Measurements from ENCODE around the gene GMPS. TPM values are rescaled to one million over a fixed set of nuclear protein-coding genes. Genes with fewer than 3 reads are reported as not detected.
"Not testable (repeated sequence)": the region's sequence is repeated elsewhere in the genome, so short reads cannot be mapped to it uniquely, and the experiment has no call there.

The GMPS gene
- total RNA-seq, 1 donor from 2014 or later = 31.1 TPM

- no peak for DNase-seq (ENCODE audit: low spot score)
Observed at GRCh38 chr3:155872904-155873646, 2.6 kb downstream of the GMPS start.

DNA sequence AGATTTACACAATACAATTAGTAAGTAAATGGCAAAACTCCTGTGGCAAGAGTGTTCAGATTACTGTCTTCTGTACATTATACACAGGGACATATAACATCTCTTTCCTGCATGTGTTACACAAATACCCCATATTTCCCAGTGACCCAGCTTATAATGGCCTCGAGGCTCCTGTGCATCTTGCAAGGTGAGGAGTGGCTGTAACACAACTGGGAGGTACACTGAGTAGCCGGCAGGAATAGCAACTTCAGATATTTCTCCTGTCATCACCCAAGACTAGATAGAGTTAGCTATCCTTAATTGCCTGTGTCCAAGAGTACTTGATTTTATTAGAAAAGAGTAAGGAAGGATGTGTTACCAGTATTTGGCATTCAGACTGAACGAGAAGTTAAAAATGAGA lies 5.6 kb downstream of the GMPS start:
- DNase-seq (ENCODE audit: low spot score) = no peak

GRCh38 chr3:155876503-155876902 lies 6.1 kb downstream of the GMPS start:
- DNase-seq (ENCODE audit: low spot score) = no peak

GRCh38 chr3:155880286-155880685 lies 9.8 kb downstream of the GMPS start:
- no peak for DNase-seq (ENCODE audit: low spot score)

GRCh38 chr3:155884292-155884691 lies 13.8 kb downstream of the GMPS start:
- DNase-seq (ENCODE audit: low spot score) = no peak

DNA sequence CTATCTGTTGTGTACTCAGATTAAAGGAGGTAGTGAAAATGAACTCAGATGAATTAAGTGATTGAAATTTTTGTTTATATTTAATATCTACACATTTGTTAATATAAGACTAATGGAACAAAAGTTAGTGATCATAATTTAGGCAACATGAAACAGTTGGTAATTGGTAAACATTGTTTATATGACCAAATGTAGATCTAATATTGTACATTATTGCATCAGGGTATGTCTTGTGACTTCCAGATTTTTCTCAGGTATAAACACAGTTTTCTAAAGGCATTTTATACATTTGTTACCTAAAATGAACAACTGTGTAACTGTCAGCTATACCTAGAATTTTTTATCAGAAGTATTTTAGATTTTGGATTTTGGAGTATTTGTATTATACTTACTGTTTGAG lies 14.8 kb downstream of the GMPS start:
- no peak for DNase-seq (ENCODE audit: low spot score)

DNA sequence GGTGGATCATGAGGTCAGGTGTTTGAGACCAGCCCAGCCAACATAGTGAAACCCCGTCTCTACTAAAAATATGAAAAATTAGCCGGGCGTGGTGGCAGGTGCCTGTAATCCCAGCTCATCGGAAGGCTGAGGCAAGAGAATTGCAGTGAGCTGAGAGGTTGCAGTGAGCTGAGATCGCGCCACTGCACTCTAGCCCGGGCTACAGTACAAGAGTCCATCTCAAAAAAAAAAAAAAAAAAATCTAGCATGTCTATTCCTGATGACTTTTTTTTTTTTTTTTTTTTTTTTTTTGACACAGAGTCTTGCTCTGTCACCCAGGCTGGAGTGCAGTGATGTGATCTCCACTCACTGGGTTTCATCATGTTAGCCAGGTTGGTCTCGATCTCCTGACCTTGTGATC lies 15.9 kb downstream of the GMPS start:
- DNase-seq (ENCODE audit: low spot score) = not testable (repeated sequence)

DNA sequence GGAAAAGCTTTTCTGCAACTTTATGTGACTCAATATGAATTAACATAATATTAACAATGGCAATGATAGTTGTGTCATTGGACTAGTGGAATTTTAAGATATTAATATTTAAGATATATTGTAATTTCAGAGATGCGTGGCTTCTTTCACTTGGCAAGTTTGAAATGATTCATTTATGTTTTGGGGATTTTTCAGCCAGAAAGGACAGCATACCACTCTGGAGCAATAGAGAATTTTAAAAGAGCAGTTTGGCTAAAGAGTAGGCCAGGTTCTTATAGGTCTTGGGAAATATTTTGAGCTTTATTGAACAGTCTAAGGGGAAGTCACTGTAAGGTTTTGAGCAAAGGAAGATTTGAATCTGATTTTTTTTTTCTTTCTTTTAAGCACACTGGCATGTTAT lies 16.5 kb downstream of the GMPS start:
- no peak for DNase-seq (ENCODE audit: low spot score)

- DNase-seq (ENCODE audit: low spot score) = no peak
Observed at GRCh38 chr3:155889212-155889611, 18.8 kb downstream of the GMPS start.

DNA sequence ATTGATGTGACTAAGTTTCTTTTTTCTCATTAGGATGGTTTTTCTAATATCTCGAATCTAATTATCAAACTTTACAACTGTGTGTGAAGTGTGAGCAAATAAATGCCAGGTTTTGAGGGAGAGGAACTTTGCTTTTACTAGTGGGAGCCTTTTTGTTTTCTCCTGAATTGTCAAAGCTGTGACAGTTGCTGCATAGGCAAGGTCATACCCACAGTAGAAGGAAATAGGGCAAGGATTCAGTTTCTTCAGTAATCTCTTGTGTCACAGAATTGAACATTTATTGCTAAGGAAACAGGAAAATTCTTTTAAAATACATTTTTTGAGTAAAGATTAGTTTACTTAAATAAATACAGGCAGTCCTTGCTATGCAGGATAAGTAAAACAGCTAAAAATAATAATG lies 19.5 kb downstream of the GMPS start:
- no peak for DNase-seq (ENCODE audit: low spot score)

DNA sequence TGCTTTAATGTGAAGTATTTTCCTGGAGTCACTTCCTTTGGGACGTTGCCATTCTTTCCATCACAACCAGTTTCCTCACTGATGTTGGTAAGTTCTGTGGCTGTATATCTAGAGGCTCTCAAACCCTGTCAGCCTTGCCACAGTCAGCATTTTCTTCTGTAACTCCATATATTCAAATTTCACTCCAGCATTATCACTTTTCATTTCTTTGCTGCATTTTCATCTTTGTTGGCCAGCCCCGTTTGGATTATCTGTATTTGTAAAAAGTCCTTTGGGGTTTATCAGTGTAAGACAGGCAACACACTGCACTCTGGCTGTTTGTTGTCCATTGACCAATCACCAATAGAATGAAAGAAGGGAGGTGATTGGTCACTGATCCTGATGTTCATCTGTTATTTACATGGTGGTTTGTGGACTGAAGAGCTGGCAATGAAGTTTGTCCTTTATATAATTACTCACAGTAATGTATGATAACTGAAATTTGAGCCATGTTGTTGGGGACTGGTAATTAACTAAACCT lies 20.3 kb downstream of the GMPS start:
- peak; percentile 44 for DNase-seq (ENCODE audit: low spot score)

DNA sequence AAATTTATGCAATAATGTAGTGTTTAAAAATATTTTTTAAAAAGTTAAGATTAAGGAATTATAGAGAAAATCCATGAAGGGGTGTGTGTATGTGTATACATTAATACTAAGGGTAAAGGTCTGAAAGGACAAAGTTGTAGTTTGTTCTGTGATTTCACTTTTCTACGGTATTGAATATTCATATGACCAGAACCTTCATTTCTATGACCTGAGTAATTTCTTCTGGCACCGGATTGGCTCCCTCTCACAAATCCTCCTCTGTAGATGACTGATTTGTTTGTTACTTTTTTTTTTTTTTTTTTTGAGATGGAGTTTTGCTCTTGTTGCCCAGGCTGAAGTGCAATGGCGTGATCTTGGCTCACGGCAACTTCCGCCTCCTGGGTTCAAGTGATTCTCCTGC lies 20.9 kb downstream of the GMPS start:
- no peak for DNase-seq (ENCODE audit: low spot score)

GRCh38 chr3:155895379-155895900 lies 25.0 kb downstream of the GMPS start:
- no peak for DNase-seq (ENCODE audit: low spot score)

GRCh38 chr3:155906900-155907299 lies 36.5 kb downstream of the GMPS start:
- DNase-seq (ENCODE audit: low spot score) = no peak

DNA sequence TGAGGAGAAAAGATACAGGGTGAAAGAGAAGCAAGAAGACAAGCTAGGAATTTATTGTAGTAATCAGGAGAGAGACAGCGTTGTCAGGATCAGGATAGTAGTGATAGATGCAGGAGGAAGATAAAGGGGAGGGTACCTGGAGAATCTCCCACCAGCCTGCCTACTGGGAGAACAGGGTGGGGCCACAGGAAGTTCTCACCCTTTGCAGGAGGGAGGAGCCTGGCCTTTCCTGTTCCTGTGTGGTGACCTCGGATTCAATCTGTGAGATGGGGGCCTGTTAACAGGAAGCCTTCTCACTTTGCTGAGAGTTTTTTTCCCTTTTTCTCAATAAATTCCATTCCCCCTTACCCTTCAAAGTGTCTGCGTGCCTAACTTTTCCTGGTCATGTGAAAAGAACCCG lies 37.6 kb downstream of the GMPS start:
- no peak for DNase-seq (ENCODE audit: low spot score)

GRCh38 chr3:155908605-155909004 lies 38.2 kb downstream of the GMPS start:
- DNase-seq (ENCODE audit: low spot score) = no peak

- no peak for DNase-seq (ENCODE audit: low spot score)
Observed at GRCh38 chr3:155912090-155912489, 41.6 kb downstream of the GMPS start.

- DNase-seq (ENCODE audit: low spot score) = peak; percentile 46
Observed at GRCh38 chr3:155912579-155913190, 42.2 kb downstream of the GMPS start.

DNA sequence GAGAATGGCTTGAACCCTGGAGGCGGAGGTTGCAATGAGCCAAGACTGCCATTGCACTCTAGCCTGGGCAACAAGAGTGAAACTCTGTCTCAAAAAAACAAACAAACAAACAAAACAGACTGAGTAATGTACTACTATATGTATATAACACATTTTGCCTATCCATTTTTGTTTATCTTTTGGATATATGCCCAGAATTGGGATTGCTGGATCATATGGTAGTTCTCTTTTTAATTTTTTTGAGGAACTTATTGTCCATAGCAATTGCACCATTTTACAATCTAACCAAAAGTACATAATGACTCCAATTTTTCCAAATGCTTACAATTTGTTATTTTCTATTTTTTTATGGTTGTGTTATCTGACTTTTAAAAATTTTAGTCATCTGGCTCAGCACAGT lies 47.3 kb downstream of the GMPS start:
- no peak for DNase-seq (ENCODE audit: low spot score)

DNA sequence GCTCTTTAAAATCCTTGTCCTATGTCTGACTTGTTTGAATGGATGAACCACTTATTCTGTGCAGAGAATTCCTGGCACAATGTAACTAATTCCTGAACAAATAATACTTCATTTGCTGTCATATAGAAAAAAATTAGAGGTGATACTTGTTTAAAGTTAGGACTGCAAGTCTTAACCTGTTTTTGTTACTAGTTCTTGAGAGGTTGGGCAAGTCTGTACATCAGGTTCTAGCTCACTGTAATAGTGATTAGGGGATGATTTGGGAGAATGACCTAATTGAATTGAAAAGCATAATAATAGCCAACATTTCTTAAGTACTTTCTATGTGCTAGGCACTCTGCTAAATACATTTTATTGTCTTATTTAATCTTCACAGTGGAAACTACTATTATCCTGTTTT lies 49.3 kb downstream of the GMPS start:
- DNase-seq (ENCODE audit: low spot score) = peak; percentile 28

- peak; percentile 32 for DNase-seq (ENCODE audit: low spot score)
Observed at GRCh38 chr3:155921486-155921885, 51.0 kb downstream of the GMPS start.

- DNase-seq (ENCODE audit: low spot score) = no peak
Observed at GRCh38 chr3:155934230-155934629, 63.8 kb downstream of the GMPS start.

DNA sequence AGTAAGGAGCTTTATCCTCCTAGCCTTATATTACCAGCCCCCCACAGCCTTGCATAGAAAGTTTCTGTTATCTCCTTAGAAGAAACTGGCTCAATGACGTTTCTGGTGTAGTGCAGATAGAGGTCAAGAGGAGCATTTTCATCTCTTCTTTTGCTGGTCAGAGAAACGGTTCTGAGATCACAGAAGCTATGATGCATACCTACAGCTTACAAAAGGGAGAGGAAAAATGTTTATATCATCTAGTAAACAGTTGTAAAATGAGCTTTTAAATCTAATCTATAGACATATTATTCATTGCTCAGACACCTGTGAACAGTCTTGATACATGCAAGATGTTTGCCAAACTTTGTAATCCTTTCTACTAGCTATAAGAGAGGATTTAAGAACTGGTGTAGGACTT lies 68.0 kb downstream of the GMPS start:
- DNase-seq (ENCODE audit: low spot score) = no peak
